Lung (tissue), 12 donors: Measurements from ENCODE around the gene FLYWCH1. TPM values are rescaled to one million over a fixed set of nuclear protein-coding genes. Genes with fewer than 3 reads are reported as not detected.

Source experiments
- ATAC-seq: fragments of 200-7000 bp; cut with Tn5 transposase; one replicate; pipeline ENCODE4 v1.9.1; 2020; ENCODE audit warnings: moderate number of reproducible peaks; ENCODE audit not compliant: insufficient read depth, low FRiP score
- DNase-seq, 3 donors: peaks; one replicate each; pipeline ENCODE4 v3.0.0-alpha.2; 2013 to 2017
- H3K27ac ChIP-seq, 2 donors: one replicate each; pipeline ENCODE4 v1.5.1; 2013; ENCODE audit warnings: mild to moderate bottlenecking in 2 of 2, moderate library complexity in 2 of 2, control low read depth in 1 of 2, inconsistent platforms in 1 of 2, low read depth in 1 of 2, low read length in 1 of 2
- H3K27me3 ChIP-seq, 3 donors: one replicate each; pipeline ENCODE4 v1.5.1; 2013; ENCODE audit warnings: low read length in 2 of 3; ENCODE audit not compliant: control insufficient read depth in 3 of 3, insufficient read depth in 3 of 3
- H3K36me3 ChIP-seq, 4 donors: one replicate each; pipeline ENCODE4 v1.5.1; 2013; ENCODE audit warnings: low read length in 4 of 4, mild to moderate bottlenecking in 1 of 4, moderate library complexity in 1 of 4; ENCODE audit not compliant: control insufficient read depth in 4 of 4, insufficient read depth in 4 of 4
- H3K4me1 ChIP-seq, 5 donors: one replicate each; pipeline ENCODE4 v1.5.1; 2013; ENCODE audit warnings: low read length in 5 of 5, mild to moderate bottlenecking in 2 of 5, moderate library complexity in 1 of 5; ENCODE audit not compliant: control insufficient read depth in 5 of 5, insufficient read depth in 5 of 5
- H3K4me3 ChIP-seq: one replicate; pipeline ENCODE4 v1.5.1; 2013; ENCODE audit warnings: mild to moderate bottlenecking, control low read depth, moderate library complexity
- H3K9ac ChIP-seq, 2 donors: one replicate each; pipeline ENCODE4 v1.5.1; 2013; ENCODE audit warnings: low read length in 2 of 2, control low read depth in 1 of 2; ENCODE audit not compliant: insufficient read depth in 1 of 2
- H3K9me3 ChIP-seq, 4 donors: one replicate each; pipeline ENCODE4 v1.5.1; 2013; ENCODE audit warnings: low read length in 3 of 4, mild to moderate bottlenecking in 1 of 4, moderate library complexity in 1 of 4; ENCODE audit not compliant: control insufficient read depth in 4 of 4, insufficient read depth in 3 of 4
- CTCF ChIP-seq: IDR thresholded peaks from 2 replicates; pipeline ENCODE4 v1.5.1; 2012; ENCODE audit warnings: mild to moderate bottlenecking; ENCODE audit errors: control extremely low read depth, extremely low read depth
- WGBS, 2 donors: extraction: QIAGEN DNeasy Blood & Tissue Kit; methylation state at CpG; one replicate each; pipeline ENCODE4 v1.1.7; 2013; 5-methylcytosine and 5-hydroxymethylcytosine counted together
- polyA plus RNA-seq, 2 donors: library from polyadenylated mRNA; stranded (reverse); fragments of 200-250 nt; gene quantifications; one replicate each; pipeline ENCODE4 v1.2.1, GENCODE V29; 2013
- total RNA-seq, 2 donors: library from RNA; depleted of rRNA in 1 of 2; stranded (reverse); fragments of >200 nt in 1 of 2; gene quantifications; one replicate each; pipeline ENCODE4 v1.2.1, GENCODE V29; 2014 to 2021
- donor health status: control.
- donor health status: control.
- donor health status: Bipolar disorder and iron deficiency.
- donor health status: healthy.
- donor health status: DM: yes; HTN: yes; CAD: no.

Gene FLYWCH1
- total and polyA plus RNA-seq, 4 donors: 13.3 to 34.3 (median 21.4) TPM

- Histone ChIP-seq H3K36me3 (no peaks in the 10 kb centered on the region), H3K4me1 (peaks cover 0 to 47% (median 4%) of the 10 kb centered on the region in 5 donors), H3K27me3 (peaks cover 4 to 29% (median 22%) of the 10 kb centered on the region in 3 donors), H3K4me3 (peak within 1 kb of the TSS; percentile 65), H3K9ac (no peak within 1 kb of the TSS), H3K27ac (peak within 1 kb of the TSS; percentile 29 to 33), H3K9me3 (no peaks in the 10 kb centered on the region)
- TF ChIP-seq CTCF: no peak
- peak; percentile 87 to 94 (median 89) for DNase-seq
- whole genome bisulfite sequencing, 2 donors: 1% methylated on average over 76 to 98 of the region's 98 CpGs
- ATAC-seq: peak; percentile 92
Observed at GRCh38 chr16:2968738-2969544, 57.2 kb downstream of the FLYWCH1 start, which contains the start of gene PAQR4. PAQR4 (plus strand) TSS chr16:2969348; CDS start chr16:2969675, 327 bp downstream.

DNA sequence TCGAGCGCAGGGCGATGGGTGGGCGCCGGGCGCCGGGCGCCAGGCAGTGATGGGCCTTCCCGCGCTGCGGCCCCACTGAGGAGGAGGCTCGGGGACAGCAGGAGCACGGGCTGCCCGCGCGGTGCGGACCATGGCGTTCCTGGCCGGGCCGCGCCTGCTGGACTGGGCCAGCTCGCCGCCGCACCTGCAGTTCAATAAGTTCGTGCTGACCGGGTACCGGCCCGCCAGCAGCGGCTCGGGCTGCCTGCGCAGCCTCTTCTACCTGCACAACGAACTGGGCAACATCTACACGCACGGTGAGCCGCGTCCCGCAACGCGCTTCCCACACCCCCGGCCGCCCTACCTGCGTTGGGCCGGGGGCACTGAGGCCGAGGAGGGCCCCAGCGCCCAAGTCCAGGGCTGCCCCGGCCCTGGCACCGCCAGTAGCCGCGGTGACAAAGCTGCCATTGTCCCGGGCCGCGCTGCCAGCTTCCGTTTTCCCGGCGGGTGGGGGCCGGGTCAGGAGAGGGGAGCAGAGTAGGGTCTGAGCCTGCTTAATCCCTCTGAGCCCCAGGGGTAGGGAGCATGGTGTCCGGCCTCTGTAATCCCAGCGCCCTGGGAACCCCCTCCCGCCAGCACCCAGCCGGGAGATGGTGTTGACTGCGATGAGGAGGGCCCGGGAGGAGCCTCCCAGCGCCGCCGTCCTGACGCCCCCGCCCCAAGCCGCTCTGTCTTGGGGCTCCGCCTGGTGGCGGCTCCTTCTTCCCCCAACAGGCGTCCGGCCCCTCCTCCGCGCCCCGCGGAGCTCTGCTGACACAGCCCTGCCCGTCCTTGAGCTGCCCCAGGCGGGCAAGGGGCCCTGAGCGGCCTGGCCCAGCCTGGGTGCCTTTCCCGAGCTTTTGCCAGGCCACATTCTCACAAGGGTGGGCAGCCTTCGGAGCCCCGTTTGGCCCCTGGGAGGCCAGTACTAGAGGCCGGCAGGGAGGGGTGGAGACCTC is 58.1 kb downstream of the FLYWCH1 start:
- Histone ChIP-seq H3K4me1 (peaks cover 0 to 43% (median 3%) of the 10 kb centered on the region in 5 donors), H3K9me3 (no peaks in the 10 kb centered on the region), H3K27me3 (peaks cover 4 to 23% (median 18%) of the 10 kb centered on the region in 3 donors), H3K36me3 (no peaks in the 10 kb centered on the region), H3K4me3 (peak overlapping the region; percentile 65), H3K27ac (peak overlapping the region; percentile 29 to 33), H3K9ac (no peak overlapping the region)
- no peak for TF ChIP-seq CTCF
- WGBS, 2 donors: 1 to 2% methylated on average over 63 to 83 of the region's 83 CpGs
- DNase-seq (peak in 2 of 3 donors; percentile 44 to 50), ATAC-seq (peak; percentile 36)

- WGBS, 2 donors: 83 to 89% methylated on average over 6 of the region's 6 CpGs
- H3K9me3 ChIP-seq: no peaks in the 10 kb centered on the region
- ATAC-seq (no peak), DNase-seq (peak in 1 of 3 donors; percentile 11)
- no peak overlapping the region for H3K9ac ChIP-seq
- no peak for TF ChIP-seq CTCF
- H3K27ac ChIP-seq: no peak overlapping the region
- H3K36me3 ChIP-seq: no peaks in the 10 kb centered on the region
- peaks cover 4 to 19% (median 14%) of the 10 kb centered on the region in 3 donors for H3K27me3 ChIP-seq
- H3K4me3 ChIP-seq: no peak overlapping the region
- peaks cover 0 to 43% (median 3%) of the 10 kb centered on the region in 5 donors for H3K4me1 ChIP-seq
Observed at GRCh38 chr16:2970563-2970962, 58.8 kb downstream of the FLYWCH1 start.
